K562 (cell line): ENCODE data around the gene MAP3K6. TPM values are rescaled to one million over a fixed set of nuclear protein-coding genes. Genes with fewer than 3 reads are reported as not detected.

Experiments
- BCLAF1 ChIP-seq, 2 experiments: fragments of 450-650 bp in 1 of 2; IDR thresholded peaks; 2 replicates each; pipeline ENCODE4 v1.6.1; 2011 to 2017; ENCODE audit warnings: low read depth in 2 of 2, antibody characterized with exemption in 1 of 2, borderline replicate concordance in 1 of 2, low read length in 1 of 2, mild to moderate bottlenecking in 1 of 2, mixed read lengths in 1 of 2; ENCODE audit not compliant: control insufficient read depth in 1 of 2
- CAMTA2 ChIP-seq: fragments of 250-450 bp; sonication (Bioruptor Pico); conservative IDR thresholded peaks from 2 replicates; pipeline ENCODE4 v1.5.1; 2022
- CUX1 ChIP-seq: fragments of 200-800 bp; sonication (Bioruptor generic); IDR thresholded peaks from 2 replicates; pipeline ENCODE4 v1.6.1; 2016; ENCODE audit warnings: missing genetic modification characterization, missing compliant biosample characterization
- GTF2A2 ChIP-seq: IDR thresholded peaks from 2 replicates; pipeline ENCODE4 v1.6.1; 2016; ENCODE audit warnings: mild to moderate bottlenecking, missing genetic modification characterization, missing compliant biosample characterization
- HES1 ChIP-seq: fragments of 450-650 bp; IDR thresholded peaks from 2 replicates; pipeline ENCODE4 v1.6.1; 2016; ENCODE audit warnings: low read depth, mild to moderate bottlenecking, moderate library complexity
- MAFK ChIP-seq: IDR thresholded peaks from 2 replicates; pipeline ENCODE4 v1.6.1; 2011; ENCODE audit warnings: low read length, improper control_type of control experiment
- MBD2 ChIP-seq: sonication (generic); IDR thresholded peaks from 2 replicates; pipeline ENCODE4 v1.6.1; 2016; ENCODE audit warnings: low read depth, borderline replicate concordance
- NBN ChIP-seq: fragments of 450-650 bp; IDR thresholded peaks from 2 replicates; pipeline ENCODE4 v1.6.1; 2016; ENCODE audit warnings: low read depth, mild to moderate bottlenecking
- NCOA6 ChIP-seq: fragments of 450-650 bp; IDR thresholded peaks from 2 replicates; pipeline ENCODE4 v1.6.1; 2017; ENCODE audit warnings: mild to moderate bottlenecking
- PHF8 ChIP-seq: fragments of 200-600 bp; sonication (generic); IDR thresholded peaks from 2 replicates; pipeline ENCODE4 v1.6.1; 2012; ENCODE audit warnings: mixed run types, mild to moderate bottlenecking, inconsistent platforms, low read length, moderate library complexity, borderline replicate concordance
- RCOR1 ChIP-seq, 2 experiments: IDR thresholded peaks; 2 replicates each; pipeline ENCODE4 v1.6.1; 2012; ENCODE audit warnings: low read depth in 2 of 2, low read length in 2 of 2, borderline replicate concordance in 1 of 2, improper control_type of control experiment in 1 of 2
- TBP ChIP-seq: optimal IDR thresholded peaks from 2 replicates; pipeline ENCODE3; 2011; ENCODE audit warnings: low read depth, low read length, improper control_type of control experiment
- ZBED1 ChIP-seq: IDR thresholded peaks from 2 replicates; pipeline ENCODE4 v1.6.1; 2014
- ZFP91 ChIP-seq: sonication (generic); formaldehyde crosslinking; IDR thresholded peaks from 2 replicates; pipeline ENCODE4 v1.8.0; 2022; ENCODE audit warnings: mild to moderate bottlenecking, missing genetic modification reagents
- ZNF124 ChIP-seq: sonication (generic); formaldehyde crosslinking; IDR thresholded peaks from 2 replicates; pipeline ENCODE4 v1.8.1; 2022; ENCODE audit warnings: missing genetic modification reagents
- ZNF3 ChIP-seq: fragments of 250-450 bp; sonication (Bioruptor Pico); IDR thresholded peaks from 2 replicates; pipeline ENCODE4 v1.5.0; 2021; ENCODE audit warnings: mild to moderate bottlenecking, moderate library complexity
- ZNF785 ChIP-seq: fragments of 250-450 bp; sonication (Bioruptor Pico); IDR thresholded peaks from 2 replicates; pipeline ENCODE4 v1.4.0; 2020; ENCODE audit warnings: mild to moderate bottlenecking
- polyA plus RNA-seq, 8 experiments: library from polyadenylated mRNA; depleted of rRNA in 4 of 8; stranded (reverse) in 5 of 8; unstranded in 3 of 8; fragments of >200 nt; fragmentation: Nextera tagmentation in 2 of 8; fragmentation: Illumina TruSeq in 1 of 8; extraction: Ambion mirVana in 2 of 8; extraction: Trizol in 1 of 8; gene quantifications; 2 replicates each; pipeline versions ENCODE4 v1.2.1 to v1.2.3, GENCODE V29; 2011 to 2014; ENCODE audit warnings: inconsistent platforms in 1 of 8, missing spikeins in 1 of 8
- total RNA-seq, 7 experiments: library from RNA; depleted of rRNA in 6 of 7; stranded (reverse); fragments of >200 nt in 6 of 7; fragmentation: Illumina TruSeq in 2 of 7; extraction: Trizol in 2 of 7; gene quantifications; 2 replicates each; pipeline versions ENCODE4 v1.2.1 to v1.2.3, GENCODE V29; 2011 to 2021; ENCODE audit warnings: low replicate concordance in 1 of 7

MAP3K6 gene
- total and polyA plus RNA-seq, 9 of the 15 experiments (the other 6 are each of a cell fraction or from before 2014, with no cell fraction given): 0.99 to 21.9 (median 7.0) TPM

- TF ChIP-seq HES1 (no peak), ZNF124 (CRISPR knock-in tag) (peak; percentile 71; the same call in 1 of the 2 replicates), CAMTA2 (CRISPR knock-in tag) (peak; percentile 84; the same call in 1 of the 2 replicates), BCLAF1 (IDR thresholded peaks at IDR 0.05; ENCODE audit: borderline replicate concordance in 1 of 2, control insufficient read depth in 1 of 2, low read depth in 2 of 2, low read length in 1 of 2) (peak in 1 of 2 experiments; percentile 96; a peak in 2 of 4 replicates), RCOR1 (IDR thresholded peaks at IDR 0.05; ENCODE audit: borderline replicate concordance in 1 of 2, low read depth in 2 of 2, low read length in 2 of 2) (peak in 1 of 2 experiments; percentile 76; a peak in 3 of 4 replicates), ZNF3 (no peak), ZBED1 (no peak), MBD2 (peak; percentile 76), MAFK (no peak), PHF8 (peak; percentile 99), CUX1 (CRISPR knock-in tag) (no peak), TBP (peak; percentile 75), NCOA6 (no peak), NBN (peak; percentile 82), ZNF785 (no peak), ZFP91 (CRISPR knock-in tag) (peak; percentile 64; the same call in 1 of the 2 replicates), GTF2A2 (tag) (no peak)
Measured at GRCh38 chr1:27321813-27322568, 44.8 kb downstream of the MAP3K6 start, which contains the start of gene TMEM222 (continued).
